ENCODE measurements around the gene FXN.
A peak's percentile ranks its signal among the peaks of the same experiment; 100 is the strongest.
"Not testable (repeated sequence)": the region's sequence is repeated elsewhere in the genome, so short reads cannot be mapped to it uniquely, and the experiment has no call there.

Gene FXN

GRCh38 chr9:69036799-69037198 is 1.2 kb downstream of the FXN start:
- TF ChIP-seq POLR2A (IDR thresholded peaks at IDR 0.05; ENCODE audit: low read length) (no peak), GATA1 (IDR thresholded peaks at IDR 0.05; ENCODE audit: low read depth, low read length) (no peak)
- peak in 1 of 2 experiments; percentile 43 for DNase-seq

- DNase-seq: no peak
- TF ChIP-seq POLR2A (IDR thresholded peaks at IDR 0.05; ENCODE audit: low read length) (no peak), GATA1 (IDR thresholded peaks at IDR 0.05; ENCODE audit: low read depth, low read length) (no peak)
These were observed 5.1 kb downstream of the FXN start for GRCh38 chr9:69040646-69041045.

- TF ChIP-seq POLR2A (IDR thresholded peaks at IDR 0.05; ENCODE audit: low read length) (no peak), GATA1 (IDR thresholded peaks at IDR 0.05; ENCODE audit: low read depth, low read length) (no peak)
- DNase-seq: peak in 1 of 2 experiments; percentile 49
These were observed 9.0 kb downstream of the FXN start for GRCh38 chr9:69044240-69045219.

- TF ChIP-seq POLR2A (IDR thresholded peaks at IDR 0.05; ENCODE audit: low read length): no peak
- TF ChIP-seq GATA1 (IDR thresholded peaks at IDR 0.05; ENCODE audit: low read depth, low read length): no peak
- DNase-seq: no peak
These were observed 10.3 kb downstream of the FXN start for GRCh38 chr9:69045821-69046220.

GRCh38 chr9:69046723-69047122 is 11.2 kb downstream of the FXN start:
- TF ChIP-seq GATA1 (IDR thresholded peaks at IDR 0.05; ENCODE audit: low read depth, low read length): no peak
- no peak for TF ChIP-seq POLR2A (IDR thresholded peaks at IDR 0.05; ENCODE audit: low read length)

GRCh38 chr9:69047371-69047770 is 11.8 kb downstream of the FXN start:
- DNase-seq: no peak
- TF ChIP-seq POLR2A (IDR thresholded peaks at IDR 0.05; ENCODE audit: low read length) (no peak), GATA1 (IDR thresholded peaks at IDR 0.05; ENCODE audit: low read depth, low read length) (no peak)

More at GRCh38 chr9:69046723-69047122, 11.2 kb downstream of the FXN start:
- DNase-seq: no peak

- DNase-seq: no peak
- TF ChIP-seq GATA1 (IDR thresholded peaks at IDR 0.05; ENCODE audit: low read depth, low read length) (no peak), POLR2A (IDR thresholded peaks at IDR 0.05; ENCODE audit: low read length) (no peak)
These were observed 13.5 kb downstream of the FXN start for GRCh38 chr9:69049094-69049493.

- DNase-seq: not testable (repeated sequence)
These were observed 15.4 kb downstream of the FXN start for GRCh38 chr9:69050936-69051335.

GRCh38 chr9:69054989-69055388 is 19.4 kb downstream of the FXN start:
- no peak for DNase-seq
- no peak for TF ChIP-seq GATA1 (IDR thresholded peaks at IDR 0.05; ENCODE audit: low read depth, low read length)
- no peak for TF ChIP-seq POLR2A (IDR thresholded peaks at IDR 0.05; ENCODE audit: low read length)

- TF ChIP-seq POLR2A (IDR thresholded peaks at IDR 0.05; ENCODE audit: low read length) (no peak), GATA1 (IDR thresholded peaks at IDR 0.05; ENCODE audit: low read depth, low read length) (no peak)
- no peak for DNase-seq
These were observed 20.8 kb downstream of the FXN start for GRCh38 chr9:69056191-69056815.

GRCh38 chr9:69058101-69058500 is 22.5 kb downstream of the FXN start:
- no peak for TF ChIP-seq POLR2A (IDR thresholded peaks at IDR 0.05; ENCODE audit: low read length)
- no peak for TF ChIP-seq GATA1 (IDR thresholded peaks at IDR 0.05; ENCODE audit: low read depth, low read length)
- no peak for DNase-seq

- TF ChIP-seq GATA1 (IDR thresholded peaks at IDR 0.05; ENCODE audit: low read depth, low read length): no peak
- TF ChIP-seq POLR2A (IDR thresholded peaks at IDR 0.05; ENCODE audit: low read length): no peak
- no peak for DNase-seq
These were observed 25.2 kb downstream of the FXN start for GRCh38 chr9:69060766-69061165.

- no peak for DNase-seq
- TF ChIP-seq GATA1 (IDR thresholded peaks at IDR 0.05; ENCODE audit: low read depth, low read length) (no peak), POLR2A (IDR thresholded peaks at IDR 0.05; ENCODE audit: low read length) (no peak)
These were observed 26.6 kb downstream of the FXN start for GRCh38 chr9:69062195-69062594.

- DNase-seq: no peak
- TF ChIP-seq GATA1 (IDR thresholded peaks at IDR 0.05; ENCODE audit: low read depth, low read length) (no peak), POLR2A (IDR thresholded peaks at IDR 0.05; ENCODE audit: low read length) (no peak)
These were observed 28.3 kb downstream of the FXN start for GRCh38 chr9:69063839-69064238.

GRCh38 chr9:69065660-69066059 is 30.1 kb downstream of the FXN start:
- no peak for DNase-seq
- TF ChIP-seq GATA1 (IDR thresholded peaks at IDR 0.05; ENCODE audit: low read depth, low read length) (no peak), POLR2A (IDR thresholded peaks at IDR 0.05; ENCODE audit: low read length) (no peak)
